ENCODE results near the gene TTLL9. TPM values are rescaled to one million over a fixed set of nuclear protein-coding genes. Genes with fewer than 3 reads are reported as not detected.

TTLL9 gene
- total and polyA plus RNA-seq, 4 donors = 5.1 to 18.8 (median 15.3) TPM

GRCh38 chr20:31843881-31844280 is 26.6 kb upstream of the TTLL9 start:
- H3K4me3 ChIP-seq (ENCODE audit: low read depth, low read length) = peak overlapping the region; percentile 5
- 94% methylated on average over 5 of the region's 5 CpGs for WGBS (ENCODE audit: insufficient coverage)

GRCh38 chr20:31844737-31845299 is 25.6 kb upstream of the TTLL9 start:
- DNase-seq (ENCODE audit: low read depth in 4 of 6, low spot score in 6 of 6) = no peak
- Histone ChIP-seq H3K27ac (ENCODE audit: low read depth, low read length) (peak overlapping the region; percentile 7), H3K27me3 (ENCODE audit: control insufficient read depth, insufficient read depth, low read length) (peaks cover 10% of the 10 kb centered on the region), H3K9me3 (ENCODE audit: control insufficient read depth, insufficient read depth, low read length) (no peaks in the 10 kb centered on the region), H3K4me3 (ENCODE audit: low read depth, low read length) (peak overlapping the region; percentile 5), H3K4me1 (ENCODE audit: control insufficient read depth, insufficient read depth, low read length) (peaks cover 44% of the 10 kb centered on the region), H3K36me3 (ENCODE audit: control insufficient read depth, insufficient read depth, low read length) (no peaks in the 10 kb centered on the region)
- WGBS (ENCODE audit: insufficient coverage) = 91% methylated on average over 28 of the region's 28 CpGs

More at GRCh38 chr20:31843881-31844280, 26.6 kb upstream of the TTLL9 start:
- Histone ChIP-seq H3K27ac (ENCODE audit: low read depth, low read length) (peak overlapping the region; percentile 10), H3K36me3 (ENCODE audit: control insufficient read depth, insufficient read depth, low read length) (no peaks in the 10 kb centered on the region), H3K9me3 (ENCODE audit: control insufficient read depth, insufficient read depth, low read length) (no peaks in the 10 kb centered on the region), H3K4me1 (ENCODE audit: control insufficient read depth, insufficient read depth, low read length) (peaks cover 44% of the 10 kb centered on the region), H3K27me3 (ENCODE audit: control insufficient read depth, insufficient read depth, low read length) (peaks cover 2% of the 10 kb centered on the region)
- DNase-seq (ENCODE audit: low read depth in 4 of 6, low spot score in 6 of 6) = no peak

DNA sequence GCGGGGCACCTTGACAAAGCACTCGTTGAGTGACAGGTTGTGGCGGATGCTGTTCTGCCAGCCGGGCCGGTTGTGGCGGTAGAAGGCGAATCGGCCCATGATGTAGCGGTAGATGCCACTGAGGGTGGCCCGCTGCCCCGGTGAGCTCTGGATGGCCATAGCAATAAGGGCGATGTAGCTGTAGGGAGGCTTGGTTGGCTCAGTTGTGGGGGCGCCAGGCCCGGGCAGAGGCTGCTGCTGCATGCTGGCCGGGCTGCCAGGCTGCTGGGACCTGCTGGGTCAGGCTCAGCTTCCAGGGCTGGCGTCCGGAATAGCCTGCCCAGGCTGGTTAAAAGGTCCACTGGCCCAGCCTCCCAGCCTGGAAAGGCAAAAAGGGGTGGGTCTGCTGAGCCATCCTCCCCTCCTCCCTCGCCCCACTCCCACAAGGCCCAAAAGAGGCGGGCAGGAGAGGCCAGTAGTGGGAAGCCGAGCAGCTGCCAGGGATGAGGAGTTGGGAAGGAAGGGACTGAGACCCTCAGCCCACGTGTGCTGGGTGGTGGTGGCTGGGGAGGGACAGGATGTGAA is 25.1 kb upstream of the TTLL9 start, which contains the start of gene FOXS1:
Gene FOXS1, minus strand, starts transcription at position 305 of the 564 bp plus-strand sequence. Its CDS starts 62 bp downstream, at position 243.
- Histone ChIP-seq H3K27me3 (ENCODE audit: control insufficient read depth, insufficient read depth, low read length) (peaks cover 16% of the 10 kb centered on the region), H3K36me3 (ENCODE audit: control insufficient read depth, insufficient read depth, low read length) (no peaks in the 10 kb centered on the region), H3K27ac (ENCODE audit: low read depth, low read length) (peak within 1 kb of the TSS; percentile 10), H3K4me1 (ENCODE audit: control insufficient read depth, insufficient read depth, low read length) (peaks cover 44% of the 10 kb centered on the region), H3K9me3 (ENCODE audit: control insufficient read depth, insufficient read depth, low read length) (no peaks in the 10 kb centered on the region), H3K4me3 (ENCODE audit: low read depth, low read length) (peak within 1 kb of the TSS; percentile 5)
- DNase-seq (ENCODE audit: low read depth in 4 of 6, low spot score in 6 of 6) = peak in 1 of 6 donors; percentile 47
- 61% methylated on average over 20 of the region's 21 CpGs for WGBS (ENCODE audit: insufficient coverage)

DNA sequence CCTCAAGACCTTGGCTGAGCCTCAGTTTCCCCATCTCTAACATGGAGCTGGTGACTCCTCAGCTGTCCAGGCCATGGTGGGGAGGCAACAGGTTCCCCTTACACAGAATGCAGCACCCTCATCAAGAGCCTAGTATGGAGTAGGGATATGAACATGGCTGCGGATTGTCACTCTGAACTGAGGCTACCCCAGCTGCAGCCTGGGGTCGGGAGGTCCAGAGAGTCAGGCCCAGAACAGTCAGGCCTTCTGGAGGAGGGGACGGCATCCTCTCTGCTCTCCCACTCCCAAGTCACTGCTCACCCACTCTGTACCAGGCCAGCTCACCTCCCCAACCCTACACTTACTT is 23.7 kb upstream of the TTLL9 start:
- Histone ChIP-seq H3K27ac (ENCODE audit: low read depth, low read length) (no peak overlapping the region), H3K4me1 (ENCODE audit: control insufficient read depth, insufficient read depth, low read length) (peaks cover 35% of the 10 kb centered on the region), H3K27me3 (ENCODE audit: control insufficient read depth, insufficient read depth, low read length) (peaks cover 20% of the 10 kb centered on the region), H3K4me3 (ENCODE audit: low read depth, low read length) (no peak overlapping the region), H3K9me3 (ENCODE audit: control insufficient read depth, insufficient read depth, low read length) (no peaks in the 10 kb centered on the region), H3K36me3 (ENCODE audit: control insufficient read depth, insufficient read depth, low read length) (no peaks in the 10 kb centered on the region)
- no peak for DNase-seq (ENCODE audit: low read depth in 4 of 6, low spot score in 6 of 6)
- 69% methylated on average over 2 of the region's 3 CpGs for WGBS (ENCODE audit: insufficient coverage)

GRCh38 chr20:31848088-31848999 is 22.1 kb upstream of the TTLL9 start:
- DNase-seq (ENCODE audit: low read depth in 4 of 6, low spot score in 6 of 6) = no peak
- Histone ChIP-seq H3K9me3 (ENCODE audit: control insufficient read depth, insufficient read depth, low read length) (no peaks in the 10 kb centered on the region), H3K4me3 (ENCODE audit: low read depth, low read length) (no peak overlapping the region), H3K4me1 (ENCODE audit: control insufficient read depth, insufficient read depth, low read length) (peaks cover 24% of the 10 kb centered on the region), H3K27me3 (ENCODE audit: control insufficient read depth, insufficient read depth, low read length) (peaks cover 20% of the 10 kb centered on the region), H3K27ac (ENCODE audit: low read depth, low read length) (no peak overlapping the region), H3K36me3 (ENCODE audit: control insufficient read depth, insufficient read depth, low read length) (no peaks in the 10 kb centered on the region)
- WGBS (ENCODE audit: insufficient coverage) = 85% methylated on average over 31 of the region's 32 CpGs

- Histone ChIP-seq H3K9me3 (ENCODE audit: control insufficient read depth, insufficient read depth, low read length) (no peaks in the 10 kb centered on the region), H3K27me3 (ENCODE audit: control insufficient read depth, insufficient read depth, low read length) (peaks cover 20% of the 10 kb centered on the region), H3K36me3 (ENCODE audit: control insufficient read depth, insufficient read depth, low read length) (no peaks in the 10 kb centered on the region), H3K4me1 (ENCODE audit: control insufficient read depth, insufficient read depth, low read length) (peaks cover 15% of the 10 kb centered on the region), H3K4me3 (ENCODE audit: low read depth, low read length) (no peak overlapping the region), H3K27ac (ENCODE audit: low read depth, low read length) (no peak overlapping the region)
- no peak for DNase-seq (ENCODE audit: low read depth in 4 of 6, low spot score in 6 of 6)
- 27% methylated on average over 41 of the region's 45 CpGs for WGBS (ENCODE audit: insufficient coverage)
Measured at GRCh38 chr20:31849306-31849930, 21.0 kb upstream of the TTLL9 start.

GRCh38 chr20:31851240-31851955 is 19.0 kb upstream of the TTLL9 start:
- H3K4me1 ChIP-seq (ENCODE audit: control insufficient read depth, insufficient read depth, low read length) = peaks cover 5% of the 10 kb centered on the region
- no peak overlapping the region for H3K4me3 ChIP-seq (ENCODE audit: low read depth, low read length)
- H3K36me3 ChIP-seq (ENCODE audit: control insufficient read depth, insufficient read depth, low read length) = no peaks in the 10 kb centered on the region
- H3K27me3 ChIP-seq (ENCODE audit: control insufficient read depth, insufficient read depth, low read length) = peaks cover 20% of the 10 kb centered on the region
- WGBS (ENCODE audit: insufficient coverage) = 62% methylated on average over 10 of the region's 11 CpGs
- H3K9me3 ChIP-seq (ENCODE audit: control insufficient read depth, insufficient read depth, low read length) = no peaks in the 10 kb centered on the region
- H3K27ac ChIP-seq (ENCODE audit: low read depth, low read length) = no peak overlapping the region
- DNase-seq (ENCODE audit: low read depth in 4 of 6, low spot score in 6 of 6) = no peak

DNA sequence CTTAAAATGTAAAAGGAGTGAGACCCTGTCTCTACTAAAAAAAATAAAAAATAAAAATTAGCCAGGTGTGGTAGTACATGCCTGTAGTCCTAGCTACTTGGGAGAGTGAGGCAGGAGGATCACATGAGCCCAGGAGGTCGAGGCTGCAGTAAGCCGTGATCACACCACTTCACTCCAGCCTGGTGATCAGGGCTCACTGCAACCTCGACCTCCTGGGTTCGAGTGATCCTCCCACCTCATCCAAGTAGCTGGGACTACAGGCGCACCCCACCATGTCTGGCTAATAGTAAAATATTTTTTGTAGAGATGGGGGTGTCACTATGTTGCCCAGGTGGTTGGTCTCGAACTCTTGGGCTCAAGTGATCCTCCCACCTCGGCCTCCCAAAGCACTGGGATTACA is 17.0 kb upstream of the TTLL9 start:
- Histone ChIP-seq H3K27me3 (ENCODE audit: control insufficient read depth, insufficient read depth, low read length) (peaks cover 18% of the 10 kb centered on the region), H3K27ac (ENCODE audit: low read depth, low read length) (no peak overlapping the region), H3K4me1 (ENCODE audit: control insufficient read depth, insufficient read depth, low read length) (peaks cover 5% of the 10 kb centered on the region), H3K9me3 (ENCODE audit: control insufficient read depth, insufficient read depth, low read length) (no peaks in the 10 kb centered on the region), H3K4me3 (ENCODE audit: low read depth, low read length) (no peak overlapping the region), H3K36me3 (ENCODE audit: control insufficient read depth, insufficient read depth, low read length) (no peaks in the 10 kb centered on the region)
- WGBS (ENCODE audit: insufficient coverage) = 80% methylated on average over 6 of the region's 7 CpGs
- DNase-seq (ENCODE audit: low read depth in 4 of 6, low spot score in 6 of 6) = no peak

- no peak for DNase-seq (ENCODE audit: low read depth in 4 of 6, low spot score in 6 of 6)
- Histone ChIP-seq H3K36me3 (ENCODE audit: control insufficient read depth, insufficient read depth, low read length) (no peaks in the 10 kb centered on the region), H3K27me3 (ENCODE audit: control insufficient read depth, insufficient read depth, low read length) (no peaks in the 10 kb centered on the region), H3K9me3 (ENCODE audit: control insufficient read depth, insufficient read depth, low read length) (no peaks in the 10 kb centered on the region), H3K4me1 (ENCODE audit: control insufficient read depth, insufficient read depth, low read length) (peaks cover 18% of the 10 kb centered on the region), H3K4me3 (ENCODE audit: low read depth, low read length) (no peak overlapping the region), H3K27ac (ENCODE audit: low read depth, low read length) (no peak overlapping the region)
- 73% methylated on average over 3 of the region's 3 CpGs for WGBS (ENCODE audit: insufficient coverage)
Measured at GRCh38 chr20:31856516-31856915, 13.9 kb upstream of the TTLL9 start.
